A549 (cell line): ENCODE measurements around the gene P3H2. TPM values are rescaled to one million over a fixed set of nuclear protein-coding genes. Genes with fewer than 3 reads are reported as not detected.

Experiments
- ATAC-seq, 2 experiments: fragments of 200-7000 bp in 1 of 2; fragments of >200 bp in 1 of 2; cut with Nextera tagmentation in 1 of 2; cut with Tn5 transposase in 1 of 2; 3 replicates each; pipeline versions ENCODE4 v1.8.0 to v1.9.1; 2018 to 2020; ENCODE audit warnings: mild to moderate bottlenecking in 1 of 2, moderate library complexity in 1 of 2
- CTCF ChIA-PET: fragments of 300-600 bp; sonication (Branson Sonifier 250); formaldehyde crosslinking; extraction: SDS; loops from one replicate; lab custom pipeline; 2021; ENCODE audit warnings: antibody characterized with exemption, inconsistent platforms; lab: Yijun Ruan, JAX
- POLR2A ChIA-PET: fragments of 350-600 bp; formaldehyde crosslinking; extraction: SDS; loops from one replicate; lab custom pipeline; 2021; ENCODE audit warnings: antibody characterized with exemption, inconsistent platforms; lab: Yijun Ruan, JAX
- DNase-seq, 2 experiments: peaks; one replicate each; pipeline versions ENCODE4 v3.0.0 to v3.0.0-alpha.2; 2011 to 2016; ENCODE audit warnings: low read depth in 1 of 2, low spot score in 1 of 2
- FAIRE-seq: peaks from 2 replicates; lab custom pipeline; 2011; peaks lifted over from hg19 to GRCh38; lab: Jason Lieb, UNC
- H3K27ac ChIP-seq, 2 experiments: fragments of >200 bp; sonication (Bioruptor Twin); formaldehyde crosslinking; 3 replicates each; pipeline ENCODE4 v1.5.1; 2016 to 2017
- H3K4me1 ChIP-seq: fragments of >200 bp; sonication (Bioruptor Twin); formaldehyde crosslinking; 3 replicates; pipeline ENCODE4 v1.6.1; 2016
- H3K4me2 ChIP-seq: fragments of >200 bp; sonication (Bioruptor Twin); formaldehyde crosslinking; 3 replicates; pipeline ENCODE4 v1.6.1; 2016
- H3K4me3 ChIP-seq: fragments of >200 bp; sonication (Bioruptor Twin); formaldehyde crosslinking; 3 replicates; pipeline ENCODE4 v1.5.1; 2016
- H3K9me3 ChIP-seq: fragments of >200 bp; sonication (Bioruptor Twin); formaldehyde crosslinking; 3 replicates; pipeline ENCODE4 v1.6.1; 2016
- CBX2 ChIP-seq: fragments of 200-600 bp; sonication (generic); IDR thresholded peaks from 2 replicates; pipeline ENCODE4 v1.6.1; 2016; ENCODE audit warnings: low read depth, mild to moderate bottlenecking, borderline replicate concordance
- CEBPB ChIP-seq, 2 experiments: fragments of >200 bp in 1 of 2; sonication (Bioruptor Twin) in 1 of 2; formaldehyde crosslinking in 1 of 2; IDR thresholded peaks; 2 replicates each; pipeline ENCODE4 v1.6.1; 2012 to 2016
- CHD2 ChIP-seq: fragments of 150-350 bp; IDR thresholded peaks from 2 replicates; pipeline ENCODE4 v1.6.1; 2014; ENCODE audit warnings: low read length; ENCODE audit not compliant: partially characterized antibody
- CHD4 ChIP-seq: fragments of 200-600 bp; sonication (generic); IDR thresholded peaks from 2 replicates; pipeline ENCODE4 v1.6.1; 2016; ENCODE audit warnings: antibody characterized with exemption, mild to moderate bottlenecking, borderline replicate concordance
- CTCF ChIP-seq: fragments of >200 bp; sonication (Bioruptor Twin); formaldehyde crosslinking; IDR thresholded peaks from 3 replicates; pipeline ENCODE4 v1.5.1; 2016
- EHF ChIP-seq: fragments of 250-450 bp; sonication (Bioruptor Pico); IDR thresholded peaks from 2 replicates; pipeline ENCODE4 v1.5.0; 2020; ENCODE audit warnings: mild to moderate bottlenecking
- EHMT2 ChIP-seq: fragments of 200-600 bp; sonication (generic); IDR thresholded peaks from 2 replicates; pipeline ENCODE4 v1.6.1; 2016; ENCODE audit warnings: antibody characterized with exemption, low read depth, mild to moderate bottlenecking, moderate library complexity
- ESRRA ChIP-seq: fragments of 150-350 bp; IDR thresholded peaks from 2 replicates; pipeline ENCODE4 v1.6.1; 2014; ENCODE audit warnings: mild to moderate bottlenecking, low read length, borderline replicate concordance
- GATA3 ChIP-seq: IDR thresholded peaks from 2 replicates; pipeline ENCODE4 v1.6.1; 2012; ENCODE audit warnings: borderline replicate concordance
- HES2 ChIP-seq: fragments of >200 bp; sonication (Bioruptor Twin); formaldehyde crosslinking; IDR thresholded peaks from 2 replicates; pipeline ENCODE4 v1.6.1; 2016
- HMGXB4 ChIP-seq: fragments of 250-450 bp; sonication (Bioruptor Pico); IDR thresholded peaks from 2 replicates; pipeline ENCODE4 v1.5.0; 2021; ENCODE audit warnings: mild to moderate bottlenecking, moderate library complexity, borderline replicate concordance
- HOXB13 ChIP-seq: fragments of 250-450 bp; sonication (Bioruptor Pico); IDR thresholded peaks from 2 replicates; pipeline ENCODE4 v1.5.0; 2020; ENCODE audit warnings: low read depth, mild to moderate bottlenecking, moderate library complexity
- HOXB5 ChIP-seq: fragments of 250-450 bp; sonication (Bioruptor Pico); IDR thresholded peaks from 2 replicates; pipeline ENCODE4 v1.5.0; 2020; ENCODE audit warnings: mild to moderate bottlenecking, moderate library complexity
- MYC ChIP-seq: IDR thresholded peaks from 2 replicates; pipeline ENCODE4 v1.6.1; 2012; ENCODE audit warnings: mild to moderate bottlenecking, inconsistent platforms, low read length, improper control_type of control experiment, borderline replicate concordance
- NR3C1 ChIP-seq: fragments of >200 bp; sonication (Bioruptor Twin); formaldehyde crosslinking; IDR thresholded peaks from 3 replicates; pipeline ENCODE4 v1.6.1; 2017
- POLR2A ChIP-seq: IDR thresholded peaks from 2 replicates; pipeline ENCODE4 v1.6.1; 2012; ENCODE audit warnings: mild to moderate bottlenecking, low read length
- POLR2AphosphoS2 ChIP-seq: conservative IDR thresholded peaks from 2 replicates; pipeline ENCODE4 v1.6.1; 2012; ENCODE audit warnings: low read length, improper control_type of control experiment, inconsistent platforms
- RAD21 ChIP-seq, 2 experiments: fragments of >200 bp in 1 of 2; sonication (Bioruptor Twin) in 1 of 2; formaldehyde crosslinking in 1 of 2; IDR thresholded peaks in 1 of 2; conservative IDR thresholded peaks in 1 of 2; 2 replicates in 1 of 2; 3 replicates in 1 of 2; pipeline ENCODE4 v1.6.1; 2012 to 2018; ENCODE audit warnings: inconsistent platforms in 1 of 2
- RARB ChIP-seq: fragments of 250-450 bp; sonication (Bioruptor Pico); IDR thresholded peaks from 2 replicates; pipeline ENCODE4 v1.8.0; 2021; ENCODE audit warnings: mild to moderate bottlenecking, moderate library complexity
- RNF2 ChIP-seq: fragments of 200-600 bp; sonication (generic); IDR thresholded peaks from 2 replicates; pipeline ENCODE4 v1.6.1; 2016; ENCODE audit warnings: low read depth, mild to moderate bottlenecking, antibody characterized with exemption, moderate library complexity, borderline replicate concordance
- ZC3H11A ChIP-seq: fragments of 450-650 bp; IDR thresholded peaks from 2 replicates; pipeline ENCODE4 v1.6.1; 2014; ENCODE audit warnings: antibody characterized with exemption, mild to moderate bottlenecking
- WGBS: methylation state at CpG from one replicate; pipeline ENCODE4 v1.1.6; 2017; ENCODE audit errors: missing lambda C conversion rate; 5-methylcytosine and 5-hydroxymethylcytosine counted together
- polyA plus RNA-seq, 4 experiments: library from polyadenylated mRNA; depleted of rRNA in 3 of 4; stranded (reverse); fragments of >200 nt; fragmentation: RNase III in 1 of 4; extraction: RNeasy Plus Mini Kit Qiagen cat#74134 plus additional on column Dnase treatment in 1 of 4; gene quantifications; 2 replicates in 3 of 4; 3 replicates in 1 of 4; pipeline ENCODE4 v1.2.3, GENCODE V29; 2011 to 2017
- TF ChIP-seq, protein P1 (sequence below): fragments of 450-650 bp; IDR thresholded peaks from 2 replicates; pipeline ENCODE4 v1.6.1; 2014; ENCODE audit warnings: antibody characterized with exemption
- TF ChIP-seq, protein P2 (sequence below): fragments of >200 bp; sonication (Bioruptor Twin); formaldehyde crosslinking; IDR thresholded peaks from 3 replicates; pipeline ENCODE4 v1.6.1; 2016

Gene P3H2
- polyA plus RNA-seq, 2 of the 4 experiments (the other 2 are of a cell fraction) = 56.6 to 72.5 TPM

DNA sequence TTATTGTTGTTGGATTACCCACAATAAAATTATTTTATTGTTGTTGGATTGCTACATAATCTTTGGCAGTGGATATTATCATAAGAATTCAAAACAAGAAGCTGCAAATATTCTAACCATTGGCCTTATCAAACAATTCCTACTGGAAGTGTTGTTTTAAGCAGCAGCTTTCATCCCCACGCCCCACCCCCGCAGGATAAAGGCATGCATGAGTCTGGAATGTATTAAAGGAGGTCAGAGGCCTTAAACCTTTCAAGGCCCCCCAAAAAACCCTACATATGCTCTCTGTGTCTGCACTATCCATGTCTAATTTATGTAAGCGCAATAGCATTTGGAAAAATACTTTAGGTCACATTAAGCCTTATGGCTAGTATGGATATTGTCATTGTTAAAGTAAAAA lies 23.1 kb downstream of the P3H2 start (continued):
- TF ChIP-seq RAD21 (conservative IDR thresholded peaks at IDR 0.05 in 1 of 2, IDR thresholded peaks at IDR 0.05 in 1 of 2) = no peak
- TF ChIP-seq POLR2AphosphoS2 = no peak
- TF ChIP-seq CEBPB (IDR thresholded peaks at IDR 0.05) = no peak
- TF ChIP-seq HES2 = no peak
- no peak for TF ChIP-seq CHD2

DNA sequence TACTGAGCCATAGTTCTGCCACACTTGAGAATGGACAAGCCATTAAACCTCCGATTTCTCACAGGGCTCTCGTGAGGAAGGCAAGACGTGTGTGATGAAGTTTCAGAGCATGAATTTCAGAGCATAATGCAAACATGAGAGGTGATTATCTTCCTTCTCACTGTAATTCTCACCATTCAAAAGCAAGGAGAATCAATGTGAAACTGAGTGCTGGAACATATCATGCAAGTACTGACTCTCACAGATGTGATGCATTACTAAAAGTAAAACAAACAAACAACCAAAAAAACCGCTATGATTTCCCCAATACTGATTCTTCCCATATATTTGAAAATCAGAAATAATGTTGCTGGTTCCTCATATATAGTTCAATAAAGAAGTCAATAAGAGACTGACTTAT lies 23.7 kb downstream of the P3H2 start:
- DNase-seq = no peak
- Histone ChIP-seq H3K27ac (no peak overlapping the region), H3K4me3 (no peak overlapping the region), H3K9me3 (no peaks in the 10 kb centered on the region), H3K4me1 (peaks cover 75% of the 10 kb centered on the region)
- ChIA-PET POLR2A (no interaction called here), CTCF (no interaction called here)
- TF ChIP-seq RARB (no peak), POLR2A (no peak), HOXB5 (no peak), EHF (CRISPR knock-in tag) (no peak), CHD4 (no peak), CTCF (no peak), POLR2AphosphoS2 (no peak), GATA3 (no peak), MYC (no peak), RNF2 (no peak), NR3C1 (no peak)
- TF ChIP-seq, protein P1, sequence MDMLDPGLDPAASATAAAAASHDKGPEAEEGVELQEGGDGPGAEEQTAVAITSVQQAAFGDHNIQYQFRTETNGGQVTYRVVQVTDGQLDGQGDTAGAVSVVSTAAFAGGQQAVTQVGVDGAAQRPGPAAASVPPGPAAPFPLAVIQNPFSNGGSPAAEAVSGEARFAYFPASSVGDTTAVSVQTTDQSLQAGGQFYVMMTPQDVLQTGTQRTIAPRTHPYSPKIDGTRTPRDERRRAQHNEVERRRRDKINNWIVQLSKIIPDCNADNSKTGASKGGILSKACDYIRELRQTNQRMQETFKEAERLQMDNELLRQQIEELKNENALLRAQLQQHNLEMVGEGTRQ = no peak
- TF ChIP-seq, all 56 proteins: peak for 0
- 84% methylated on average over 4 of the region's 4 CpGs for WGBS
- FAIRE-seq = no peak
- H3K4me2 ChIP-seq = peak overlapping the region; percentile 44; the same call in 2 of the 3 replicates
- ATAC-seq = no peak

GRCh38 chr3:190096345-190096744 lies 24.4 kb downstream of the P3H2 start:
- Histone ChIP-seq H3K4me1 (peaks cover 72% of the 10 kb centered on the region), H3K4me3 (no peak overlapping the region), H3K27ac (no peak overlapping the region), H3K4me2 (no peak overlapping the region), H3K9me3 (no peaks in the 10 kb centered on the region)
- 88% methylated on average over 4 of the region's 4 CpGs for WGBS
- FAIRE-seq = no peak
- ChIA-PET POLR2A (no interaction called here), CTCF (no interaction called here)
- TF ChIP-seq, protein P2, sequence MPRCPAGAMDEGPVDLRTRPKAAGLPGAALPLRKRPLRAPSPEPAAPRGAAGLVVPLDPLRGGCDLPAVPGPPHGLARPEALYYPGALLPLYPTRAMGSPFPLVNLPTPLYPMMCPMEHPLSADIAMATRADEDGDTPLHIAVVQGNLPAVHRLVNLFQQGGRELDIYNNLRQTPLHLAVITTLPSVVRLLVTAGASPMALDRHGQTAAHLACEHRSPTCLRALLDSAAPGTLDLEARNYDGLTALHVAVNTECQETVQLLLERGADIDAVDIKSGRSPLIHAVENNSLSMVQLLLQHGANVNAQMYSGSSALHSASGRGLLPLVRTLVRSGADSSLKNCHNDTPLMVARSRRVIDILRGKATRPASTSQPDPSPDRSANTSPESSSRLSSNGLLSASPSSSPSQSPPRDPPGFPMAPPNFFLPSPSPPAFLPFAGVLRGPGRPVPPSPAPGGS = no peak
- no peak for DNase-seq
- ATAC-seq = no peak

GRCh38 chr3:190094160-190094718 lies 26.5 kb downstream of the P3H2 start:
- CTCF ChIA-PET = interaction anchor here (1.2 to 2.6 kb wide), 2 partner anchors 11 to 15 kb away, joined by 3 to 5 read pairs; no protein-coding TSS in a partner anchor
- Histone ChIP-seq H3K4me1 (peaks cover 66% of the 10 kb centered on the region), H3K9me3 (no peaks in the 10 kb centered on the region), H3K4me3 (no peak overlapping the region), H3K27ac (peak overlapping the region in 1 of 2 experiments; percentile 74; a peak in 3 of 6 replicates), H3K4me2 (peak overlapping the region; percentile 45)
- DNase-seq = no peak
- ATAC-seq = no peak; a peak in 1 of 6 replicates
- POLR2A ChIA-PET = interaction anchor here (1.0 kb wide), 1 partner anchor 27 kb away, joined by 3 read pairs; the partner anchor contains the start of gene P3H2
- FAIRE-seq = no peak
- 33% methylated on average over 1 of the region's 1 CpG for WGBS
- no peak for TF ChIP-seq CTCF
- no peak for TF ChIP-seq CBX2
- TF ChIP-seq HOXB13 = no peak
- no peak for TF ChIP-seq ESRRA
- TF ChIP-seq HES2 = no peak
- TF ChIP-seq ZC3H11A = no peak
- TF ChIP-seq HMGXB4 (CRISPR knock-in tag) = no peak
- TF ChIP-seq EHMT2 = no peak
